Stimulated activated CD4-positive, alpha-beta T cell treated with anti-CD3 and anti-CD28 coated beads, Interleukin-2, amount 100 ng/mL, for 48 hours (primary cell): ENCODE results near the gene ECHDC1.
"Not testable (repeated sequence)": the region's sequence is repeated elsewhere in the genome, so short reads cannot be mapped to it uniquely, and the experiment has no call there.

ENCODE experiments used
- DNase-seq, 2 donors: peaks; one replicate each; pipeline ENCODE4 v3.0.0-alpha.2; 2020

ECHDC1 gene

GRCh38 chr6:127342946-127343808 is at the start of gene ECHDC1:
ECHDC1 (minus strand) TSS chr6:127343609; CDS start chr6:127331028, 12,581 bp downstream.
- peak; percentile 51 to 62 for DNase-seq

- no peak for DNase-seq
Measured at GRCh38 chr6:127392301-127392700, 48.9 kb upstream of the ECHDC1 start.

- DNase-seq = no peak
Measured at GRCh38 chr6:127391094-127391953, 47.9 kb upstream of the ECHDC1 start.

DNA sequence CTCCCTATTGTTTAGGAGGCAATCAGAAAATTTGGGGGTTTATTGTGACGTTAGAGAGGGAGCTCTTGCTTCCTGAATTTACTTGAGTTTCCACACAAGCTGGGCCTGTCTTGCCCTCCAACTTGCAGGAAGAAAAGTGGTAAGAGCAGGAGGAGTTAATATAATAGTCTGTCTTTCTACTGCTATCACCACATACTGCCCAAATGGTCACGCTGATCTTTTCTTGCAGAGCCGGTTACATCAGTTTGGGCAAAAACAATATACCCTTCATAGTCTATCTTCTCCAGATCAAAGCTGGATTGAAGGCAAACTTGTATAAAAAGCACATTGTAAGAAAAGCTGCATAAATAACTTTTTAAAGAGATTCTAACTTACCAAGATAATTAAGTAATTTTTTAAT is 46.3 kb upstream of the ECHDC1 start:
- no peak for DNase-seq

GRCh38 chr6:127385668-127386430 is 42.4 kb upstream of the ECHDC1 start:
- DNase-seq = no peak

DNA sequence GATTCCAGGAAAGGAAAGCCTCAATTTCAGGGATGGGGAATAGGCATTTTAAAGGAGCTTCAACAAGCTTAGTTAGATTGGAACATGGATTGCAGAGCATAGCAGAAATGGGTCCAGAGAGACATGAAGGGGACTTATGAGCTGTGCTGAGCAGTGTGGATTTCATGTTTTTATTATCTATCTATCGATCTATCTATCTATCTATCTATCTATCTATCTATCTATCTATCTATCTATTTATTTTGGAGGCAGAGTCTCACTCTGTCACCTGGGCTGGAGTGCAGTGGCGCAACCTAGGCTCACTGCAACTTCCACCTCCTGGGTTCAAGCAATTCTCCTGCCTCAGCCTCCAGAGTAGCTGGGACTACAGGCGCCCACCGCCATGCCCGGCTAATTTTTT is 41.4 kb upstream of the ECHDC1 start:
- DNase-seq = not testable (repeated sequence)

GRCh38 chr6:127383988-127384387 is 40.6 kb upstream of the ECHDC1 start:
- DNase-seq = no peak

DNA sequence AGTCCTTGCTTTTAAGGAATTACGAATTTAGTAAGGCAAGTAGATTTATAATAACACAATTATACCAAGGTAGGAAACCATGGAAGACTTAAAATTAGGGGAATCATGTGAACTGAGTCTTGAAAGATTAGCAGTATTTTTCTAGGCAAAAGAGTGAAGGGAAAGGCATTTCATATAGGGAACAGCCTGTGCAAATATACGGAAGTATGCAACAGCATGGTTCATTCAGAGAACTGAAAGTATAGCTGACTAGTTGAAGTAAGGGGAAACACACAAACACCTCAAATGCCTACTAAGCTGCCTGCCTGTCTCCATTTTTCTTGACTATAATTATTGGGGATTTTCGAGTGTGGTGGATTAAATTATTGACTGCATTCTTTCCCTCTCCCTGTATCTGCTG is 39.0 kb upstream of the ECHDC1 start:
- DNase-seq = no peak

- DNase-seq = no peak
Measured at GRCh38 chr6:127381384-127381783, 38.0 kb upstream of the ECHDC1 start.

DNA sequence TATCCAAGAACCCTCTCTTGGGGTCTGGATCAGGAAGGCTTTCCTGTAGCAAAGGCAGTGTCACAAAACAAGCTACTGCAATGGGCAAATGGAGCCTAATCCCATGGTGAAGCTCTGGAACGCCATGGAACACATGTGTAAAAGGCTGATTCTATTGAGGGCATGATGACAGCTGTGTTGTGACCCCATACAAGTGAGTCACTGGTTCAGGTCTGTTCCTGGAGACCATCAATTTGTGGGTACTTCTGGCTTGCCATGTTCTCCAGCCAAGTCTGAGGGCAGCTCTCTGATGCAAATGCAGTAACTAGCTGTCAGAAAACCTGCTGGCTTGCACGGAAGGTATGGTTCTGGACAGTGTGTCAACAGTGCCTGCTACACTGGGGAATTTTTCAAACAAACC is 33.3 kb upstream of the ECHDC1 start:
- DNase-seq = no peak

- no peak for DNase-seq
Measured at GRCh38 chr6:127367023-127367375, 23.6 kb upstream of the ECHDC1 start.

DNA sequence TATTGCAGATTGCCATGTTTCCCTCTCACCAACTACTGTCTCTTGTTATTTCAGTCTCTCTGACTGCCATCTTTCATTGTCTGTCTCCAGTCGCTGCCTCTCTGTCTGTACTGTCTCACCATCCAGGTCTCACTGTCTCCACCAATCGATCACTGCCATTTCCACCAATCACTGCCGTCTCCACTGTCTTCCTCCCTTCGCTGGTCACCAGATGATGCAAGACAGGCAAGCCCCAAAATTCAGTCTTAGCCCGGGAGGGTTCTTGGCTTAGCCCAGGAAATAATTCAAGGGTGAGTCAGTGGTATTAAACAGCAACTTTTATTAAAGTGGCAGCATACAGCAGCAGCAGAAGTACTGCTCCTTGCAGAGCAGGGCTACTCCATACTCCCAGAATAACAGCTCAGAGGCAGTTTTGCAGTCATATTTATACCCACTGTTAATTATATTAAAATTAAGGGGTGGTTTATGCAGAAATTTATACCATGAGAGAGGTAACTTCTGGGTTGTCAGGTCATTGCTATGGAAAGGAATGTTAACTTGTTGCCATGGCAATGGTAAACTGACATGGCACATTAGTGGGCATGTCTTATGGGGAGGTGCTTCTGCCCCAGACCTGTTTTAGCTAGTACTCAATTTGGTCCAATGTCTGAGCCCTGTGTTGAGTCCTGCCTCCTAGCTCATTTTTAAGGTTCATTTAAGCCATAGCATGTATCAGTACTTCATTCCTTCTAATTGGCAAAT is 23.0 kb upstream of the ECHDC1 start:
- no peak for DNase-seq

GRCh38 chr6:127365874-127366273 is 22.5 kb upstream of the ECHDC1 start:
- DNase-seq = no peak

GRCh38 chr6:127352524-127352923 is 9.1 kb upstream of the ECHDC1 start:
- DNase-seq = no peak

DNA sequence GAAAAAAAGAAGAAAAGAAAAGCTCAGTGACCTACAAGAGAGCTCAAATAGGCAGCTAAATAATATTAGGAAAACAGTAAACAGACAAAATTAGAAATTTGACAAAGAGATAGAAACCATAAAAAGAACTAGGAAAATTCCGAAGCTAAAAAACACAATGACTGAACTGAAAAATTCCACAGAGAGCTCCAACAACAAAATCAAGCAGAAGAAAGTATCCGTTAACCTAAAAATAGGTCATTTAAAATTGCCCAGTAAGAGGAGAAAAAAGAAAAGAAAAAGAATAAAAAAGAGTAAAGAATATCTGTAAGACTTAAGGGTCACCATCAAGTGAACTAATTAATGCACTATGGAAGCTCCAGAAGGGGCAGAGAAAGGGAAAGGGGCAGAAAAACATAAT is 6.6 kb upstream of the ECHDC1 start:
- DNase-seq = no peak

- no peak for DNase-seq
Measured at GRCh38 chr6:127348028-127348661, 4.7 kb upstream of the ECHDC1 start.

GRCh38 chr6:127347178-127347577 is 3.8 kb upstream of the ECHDC1 start:
- DNase-seq = no peak

GRCh38 chr6:127345521-127345920 is 2.1 kb upstream of the ECHDC1 start:
- no peak for DNase-seq

- no peak for DNase-seq
Measured at GRCh38 chr6:127343809-127344659, 625 bp upstream of the ECHDC1 start.

- DNase-seq = no peak
Measured at GRCh38 chr6:127342296-127342945, 988 bp downstream of the ECHDC1 start.
